Ascending aorta (tissue), 2 donors: ENCODE results near the gene GJB4. TPM values are rescaled to one million over a fixed set of nuclear protein-coding genes. Genes with fewer than 3 reads are reported as not detected.

Experiments
- DNase-seq, 2 donors: peaks; one replicate each; pipeline ENCODE4 v3.0.0-alpha.2; 2019; ENCODE audit warnings: low spot score in 2 of 2
- H3K27ac ChIP-seq, 2 donors: fragments of 200-600 bp; sonication (generic); one replicate each; pipeline ENCODE4 v1.5.1; 2016 to 2017; ENCODE audit warnings: mild to moderate bottlenecking in 1 of 2
- H3K27me3 ChIP-seq: fragments of 200-600 bp; sonication (generic); one replicate; pipeline ENCODE4 v1.5.1; 2017
- H3K36me3 ChIP-seq, 2 donors: fragments of 200-600 bp; sonication (generic); one replicate each; pipeline ENCODE4 v1.5.1; 2016
- H3K4me1 ChIP-seq, 2 donors: fragments of 200-600 bp; sonication (generic); one replicate each; pipeline ENCODE4 v1.5.1; 2016 to 2017; ENCODE audit warnings: mild to moderate bottlenecking in 1 of 2
- H3K4me3 ChIP-seq, 2 donors: fragments of 200-600 bp; sonication (generic); one replicate each; pipeline ENCODE4 v1.5.1; 2016 to 2017; ENCODE audit warnings: mild to moderate bottlenecking in 1 of 2
- H3K9me3 ChIP-seq, 2 donors: fragments of 200-600 bp; sonication (generic); one replicate each; pipeline ENCODE4 v1.5.1; 2016
- CTCF ChIP-seq, 3 experiments: fragments of 200-600 bp in 2 of 3; fragments of 450-650 bp in 1 of 3; sonication (generic) in 2 of 3; IDR thresholded peaks; one replicate each; pipeline ENCODE4 v1.5.1; 2016 to 2019; ENCODE audit warnings: antibody characterized with exemption in 3 of 3, mild to moderate bottlenecking in 1 of 3, moderate library complexity in 1 of 3
- intact Hi-C: fragments of 100-400 bp; cut with DNase I; formaldehyde crosslinking; loops from one replicate; pipeline ENCODE4 v1.15.1; 2023
- total RNA-seq: library from RNA; depleted of rRNA; stranded (reverse); fragments of >200 nt; gene quantifications from one replicate; pipeline ENCODE4 v1.1.0, GENCODE V29; 2016

Gene GJB4
- not detected for total RNA-seq

- Histone ChIP-seq H3K4me3 (no peak within 1 kb of the TSS), H3K36me3 (no peaks in the 10 kb centered on the region), H3K27me3 (no peaks in the 10 kb centered on the region), H3K27ac (no peak within 1 kb of the TSS), H3K9me3 (no peaks in the 10 kb centered on the region), H3K4me1 (no peaks in the 10 kb centered on the region)
- DNase-seq, result no peak
- intact Hi-C loops, result no loop called here
- TF ChIP-seq CTCF (IDR thresholded peaks at IDR 0.05), result no peak
Observed at GRCh38 chr1:34759503-34760357, at the start of gene GJB4. GJB4 (plus strand) TSS chr1:34759740; CDS start chr1:34761255, 1,515 bp downstream.

DNA sequence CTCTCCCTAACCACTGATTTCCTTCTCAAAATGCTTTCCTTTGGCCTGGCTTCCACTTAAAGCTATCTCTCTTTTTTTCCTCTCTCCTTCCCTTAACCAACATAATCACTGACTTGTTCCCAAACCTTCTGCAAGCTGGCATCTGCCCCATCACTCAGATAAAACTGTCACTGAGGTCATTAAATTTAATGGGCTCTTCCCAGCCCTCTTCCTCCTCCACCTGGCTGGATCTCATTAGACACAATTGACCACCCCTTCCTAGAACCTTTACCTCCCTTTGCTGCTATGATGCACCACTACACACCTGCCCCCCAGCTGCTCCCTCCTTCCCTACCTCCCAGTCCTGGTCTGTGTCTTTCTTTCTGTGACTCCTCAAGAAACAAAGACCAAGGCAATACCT, 48.7 kb upstream of the GJB4 start:
- Histone ChIP-seq H3K4me3 (no peak overlapping the region), H3K9me3 (no peaks in the 10 kb centered on the region), H3K27me3 (peaks cover 3% of the 10 kb centered on the region), H3K4me1 (no peaks in the 10 kb centered on the region), H3K27ac (no peak overlapping the region), H3K36me3 (no peaks in the 10 kb centered on the region)
- no peak for DNase-seq
- TF ChIP-seq CTCF (IDR thresholded peaks at IDR 0.05), result no peak
- intact Hi-C loops, result no loop called here

- DNase-seq, result no peak
- intact Hi-C loops, result no loop called here
Observed at GRCh38 chr1:34711485-34711884, 48.1 kb upstream of the GJB4 start.

GRCh38 chr1:34712007-34712688, 47.4 kb upstream of the GJB4 start:
- intact Hi-C loops, result no loop called here
- no peak overlapping the region for H3K27ac ChIP-seq
- no peaks in the 10 kb centered on the region for H3K36me3 ChIP-seq
- no peak overlapping the region for H3K4me3 ChIP-seq
- H3K27me3 ChIP-seq, result peaks cover 3% of the 10 kb centered on the region
- DNase-seq, result no peak
- H3K9me3 ChIP-seq, result no peaks in the 10 kb centered on the region
- no peak for TF ChIP-seq CTCF (IDR thresholded peaks at IDR 0.05)
- H3K4me1 ChIP-seq, result no peaks in the 10 kb centered on the region

More at GRCh38 chr1:34711485-34711884, 48.1 kb upstream of the GJB4 start:
- no peak for TF ChIP-seq CTCF (IDR thresholded peaks at IDR 0.05)
- no peaks in the 10 kb centered on the region for H3K4me1 ChIP-seq
- H3K36me3 ChIP-seq, result no peaks in the 10 kb centered on the region
- no peaks in the 10 kb centered on the region for H3K9me3 ChIP-seq
- peaks cover 3% of the 10 kb centered on the region for H3K27me3 ChIP-seq
- H3K27ac ChIP-seq, result no peak overlapping the region
- no peak overlapping the region for H3K4me3 ChIP-seq

DNA sequence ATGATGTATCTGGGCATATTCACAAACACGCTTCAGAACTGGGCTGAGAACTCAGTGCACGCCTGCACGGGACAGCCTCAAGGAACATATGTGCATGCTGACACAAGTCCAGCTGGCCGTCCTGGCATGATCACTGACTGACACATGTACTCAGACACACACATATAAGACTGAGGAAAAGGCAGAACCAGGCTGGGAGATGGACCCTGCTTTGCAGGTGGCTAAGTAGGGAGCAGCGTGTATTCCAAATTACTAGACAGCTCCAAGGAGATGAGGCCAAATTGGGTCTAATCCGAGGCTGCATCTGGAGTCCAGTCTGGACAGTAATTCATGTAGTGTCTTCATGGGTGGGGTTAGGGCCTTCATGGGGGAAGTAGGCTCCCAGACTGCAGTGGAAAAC, 46.1 kb upstream of the GJB4 start:
- H3K4me3 ChIP-seq, result no peak overlapping the region
- TF ChIP-seq CTCF (IDR thresholded peaks at IDR 0.05), result no peak
- H3K36me3 ChIP-seq, result no peaks in the 10 kb centered on the region
- intact Hi-C loops, result no loop called here
- no peak overlapping the region for H3K27ac ChIP-seq
- H3K9me3 ChIP-seq, result no peaks in the 10 kb centered on the region
- H3K4me1 ChIP-seq, result no peaks in the 10 kb centered on the region
- H3K27me3 ChIP-seq, result peaks cover 3% of the 10 kb centered on the region
- no peak for DNase-seq
